Epithelial cell of esophagus (primary cell): ENCODE measurements around the gene AHDC1.
A peak's percentile ranks its signal among the peaks of the same experiment; 100 is the strongest.

Experiments used
- DNase-seq: peaks from one replicate; pipeline ENCODE4 v3.0.0; 2010; ENCODE audit warnings: low read depth
- H3K4me3 ChIP-seq: 2 replicates; pipeline ENCODE4 v1.5.1; 2011; ENCODE audit warnings: mild to moderate bottlenecking, low read length, control low read depth
- TF ChIP-seq, protein P1 (sequence below): IDR thresholded peaks from 2 replicates; pipeline ENCODE4 v1.5.1; 2011; ENCODE audit warnings: low read depth, mild to moderate bottlenecking, low read length, control low read depth, inconsistent platforms; ENCODE audit not compliant: insufficient read depth; ENCODE audit errors: missing control alignments

Gene AHDC1

GRCh38 chr1:27612718-27613117 is 8.8 kb upstream of the AHDC1 start:
- TF ChIP-seq, protein P1, sequence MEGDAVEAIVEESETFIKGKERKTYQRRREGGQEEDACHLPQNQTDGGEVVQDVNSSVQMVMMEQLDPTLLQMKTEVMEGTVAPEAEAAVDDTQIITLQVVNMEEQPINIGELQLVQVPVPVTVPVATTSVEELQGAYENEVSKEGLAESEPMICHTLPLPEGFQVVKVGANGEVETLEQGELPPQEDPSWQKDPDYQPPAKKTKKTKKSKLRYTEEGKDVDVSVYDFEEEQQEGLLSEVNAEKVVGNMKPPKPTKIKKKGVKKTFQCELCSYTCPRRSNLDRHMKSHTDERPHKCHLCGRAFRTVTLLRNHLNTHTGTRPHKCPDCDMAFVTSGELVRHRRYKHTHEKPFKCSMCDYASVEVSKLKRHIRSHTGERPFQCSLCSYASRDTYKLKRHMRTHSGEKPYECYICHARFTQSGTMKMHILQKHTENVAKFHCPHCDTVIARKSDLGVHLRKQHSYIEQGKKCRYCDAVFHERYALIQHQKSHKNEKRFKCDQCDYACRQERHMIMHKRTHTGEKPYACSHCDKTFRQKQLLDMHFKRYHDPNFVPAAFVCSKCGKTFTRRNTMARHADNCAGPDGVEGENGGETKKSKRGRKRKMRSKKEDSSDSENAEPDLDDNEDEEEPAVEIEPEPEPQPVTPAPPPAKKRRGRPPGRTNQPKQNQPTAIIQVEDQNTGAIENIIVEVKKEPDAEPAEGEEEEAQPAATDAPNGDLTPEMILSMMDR: no peak
- H3K4me3 ChIP-seq: no peak overlapping the region
- DNase-seq: no peak

GRCh38 chr1:27611450-27611849 is 7.5 kb upstream of the AHDC1 start:
- TF ChIP-seq, protein P1: no peak
- no peak for DNase-seq
- no peak overlapping the region for H3K4me3 ChIP-seq

GRCh38 chr1:27609618-27610240 is 5.8 kb upstream of the AHDC1 start:
- no peak for DNase-seq
- TF ChIP-seq, protein P1: no peak
- H3K4me3 ChIP-seq: no peak overlapping the region

GRCh38 chr1:27609210-27609555 is 5.2 kb upstream of the AHDC1 start:
- no peak overlapping the region for H3K4me3 ChIP-seq
- TF ChIP-seq, protein P1: no peak
- DNase-seq: no peak

GRCh38 chr1:27607239-27607804 is 3.4 kb upstream of the AHDC1 start:
- TF ChIP-seq, protein P1: no peak
- DNase-seq: no peak
- H3K4me3 ChIP-seq: no peak overlapping the region

- DNase-seq: peak; percentile 53
- no peak overlapping the region for H3K4me3 ChIP-seq
- TF ChIP-seq, protein P1: no peak
Observed at GRCh38 chr1:27606708-27607238, 2.8 kb upstream of the AHDC1 start.
